Left ventricle myocardium superior (tissue), 1 donor: Measurements from ENCODE around the gene WDR17. TPM values are rescaled to one million over a fixed set of nuclear protein-coding genes. Genes with fewer than 3 reads are reported as not detected.

Experiments
- ATAC-seq: fragments of 200-7000 bp; cut with Tn5 transposase; one replicate; pipeline ENCODE4 v1.9.1; 2020; ENCODE audit warnings: mild to moderate bottlenecking, moderate library complexity
- DNase-seq: peaks from one replicate; pipeline ENCODE4 v3.0.0-alpha.2; 2020
- intact Hi-C: fragments of 100-400 bp; cut with micrococcal nuclease; formaldehyde crosslinking; loops from one replicate; pipeline ENCODE4 v1.11.0; 2022
- total RNA-seq: library from RNA; stranded (reverse); fragmentation: NEBNext Ultra II Directional; extraction: Animal tissue kit (Norgen Biotek cat#: 25700); gene quantifications from one replicate; pipeline ENCODE4 v1.2.1, GENCODE V29; 2021
- donor health status: DM: no; HTN: yes; CAD: no; lungs with severe emphysema.

WDR17 gene
- total RNA-seq, 1 donor from 2014 or later = 0.25 TPM

- intact Hi-C loops = no loop called here
- ATAC-seq = no peak
- no peak for DNase-seq
Measured at GRCh38 chr4:176077561-176077960, 11.9 kb downstream of the WDR17 start.

- ATAC-seq (no peak), DNase-seq (no peak)
- intact Hi-C loops = no loop called here
Measured at GRCh38 chr4:176084769-176085168, 19.1 kb downstream of the WDR17 start.

- no peak for DNase-seq
- intact Hi-C loops = no loop called here
- peak; percentile 37 for ATAC-seq
Measured at GRCh38 chr4:176090115-176090514, 24.5 kb downstream of the WDR17 start.

GRCh38 chr4:176099314-176099713 lies 33.7 kb downstream of the WDR17 start:
- DNase-seq (no peak), ATAC-seq (no peak)
- intact Hi-C loops = no loop called here

- no peak for ATAC-seq
Measured at GRCh38 chr4:176102414-176103063, 36.9 kb downstream of the WDR17 start.

GRCh38 chr4:176107695-176108094 lies 42.1 kb downstream of the WDR17 start:
- ATAC-seq = no peak
- intact Hi-C loops = no loop called here
- DNase-seq = no peak

More at GRCh38 chr4:176102414-176103063, 36.9 kb downstream of the WDR17 start:
- no peak for DNase-seq
- intact Hi-C loops = no loop called here

- no peak for DNase-seq
- no peak for ATAC-seq
- intact Hi-C loops = no loop called here
Measured at GRCh38 chr4:176123710-176124407, 58.2 kb downstream of the WDR17 start.

- ATAC-seq (no peak), DNase-seq (no peak)
- intact Hi-C loops = no loop called here
Measured at GRCh38 chr4:176125063-176125462, 59.4 kb downstream of the WDR17 start.

GRCh38 chr4:176134670-176135069 lies 69.0 kb downstream of the WDR17 start:
- ATAC-seq (no peak), DNase-seq (no peak)
- intact Hi-C loops = no loop called here

- intact Hi-C loops = no loop called here
Measured at GRCh38 chr4:176137631-176138030, 72.0 kb downstream of the WDR17 start.

GRCh38 chr4:176139518-176139917 lies 73.9 kb downstream of the WDR17 start:
- no peak for ATAC-seq
- intact Hi-C loops = no loop called here

More at GRCh38 chr4:176137631-176138030, 72.0 kb downstream of the WDR17 start:
- no peak for DNase-seq
- ATAC-seq = no peak

GRCh38 chr4:176142253-176142652 lies 76.6 kb downstream of the WDR17 start:
- intact Hi-C loops = no loop called here
- ATAC-seq (no peak), DNase-seq (no peak)

More at GRCh38 chr4:176139518-176139917, 73.9 kb downstream of the WDR17 start:
- no peak for DNase-seq

GRCh38 chr4:176149680-176150355 lies 84.2 kb downstream of the WDR17 start:
- intact Hi-C loops = loop anchor here (1.0 kb wide), 1 partner anchor 190 kb away; no protein-coding TSS in a partner anchor
- ATAC-seq = no peak

GRCh38 chr4:176150356-176150682 lies 84.7 kb downstream of the WDR17 start:
- intact Hi-C loops = loop anchor here (1.0 kb wide), 1 partner anchor 190 kb away; no protein-coding TSS in a partner anchor
- ATAC-seq = peak; percentile 52
- no peak for DNase-seq

More at GRCh38 chr4:176149680-176150355, 84.2 kb downstream of the WDR17 start:
- no peak for DNase-seq

- ATAC-seq (no peak), DNase-seq (no peak)
- intact Hi-C loops = loop anchor here (1.0 kb wide), 1 partner anchor 190 kb away; no protein-coding TSS in a partner anchor
Measured at GRCh38 chr4:176150704-176151103, 85.1 kb downstream of the WDR17 start.

GRCh38 chr4:176153124-176153523 lies 87.5 kb downstream of the WDR17 start:
- DNase-seq = no peak
- ATAC-seq = no peak
- intact Hi-C loops = no loop called here

GRCh38 chr4:176156656-176157055 lies 91.0 kb downstream of the WDR17 start:
- intact Hi-C loops = no loop called here

GRCh38 chr4:176163041-176163440 lies 97.4 kb downstream of the WDR17 start:
- ATAC-seq (no peak), DNase-seq (no peak)
- intact Hi-C loops = loop anchor here (5.0 kb wide), 1 partner anchor 119 kb away; no protein-coding TSS in a partner anchor

More at GRCh38 chr4:176156656-176157055, 91.0 kb downstream of the WDR17 start:
- peak; percentile 37 for ATAC-seq
- DNase-seq = no peak

- intact Hi-C loops = no loop called here
- peak; percentile 42 for ATAC-seq
Measured at GRCh38 chr4:176185051-176185450, 119.4 kb downstream of the WDR17 start.

GRCh38 chr4:176186067-176186466 lies 120.4 kb downstream of the WDR17 start:
- intact Hi-C loops = no loop called here
- ATAC-seq = no peak
- DNase-seq = no peak

More at GRCh38 chr4:176185051-176185450, 119.4 kb downstream of the WDR17 start:
- DNase-seq = no peak
